ENCODE measurements around the gene PDE4B.
"Not testable (repeated sequence)": the region's sequence is repeated elsewhere in the genome, so short reads cannot be mapped to it uniquely, and the experiment has no call there.

- not testable (repeated sequence) for TF ChIP-seq CTCF, POLR2A (IDR thresholded peaks at IDR 0.05)
These were observed 85.6 kb downstream of the PDE4B start for GRCh38 chr1:65878342-65878741.

Data from body of pancreas (tissue), 4 donors.